Measurements from ENCODE around the gene AGBL4.

Gene AGBL4

GRCh38 chr1:48916130-48917069, 1107.4 kb downstream of the AGBL4 start:
- no peak for DNase-seq (ENCODE audit: low read depth in 3 of 3, low spot score in 1 of 3)

DNA sequence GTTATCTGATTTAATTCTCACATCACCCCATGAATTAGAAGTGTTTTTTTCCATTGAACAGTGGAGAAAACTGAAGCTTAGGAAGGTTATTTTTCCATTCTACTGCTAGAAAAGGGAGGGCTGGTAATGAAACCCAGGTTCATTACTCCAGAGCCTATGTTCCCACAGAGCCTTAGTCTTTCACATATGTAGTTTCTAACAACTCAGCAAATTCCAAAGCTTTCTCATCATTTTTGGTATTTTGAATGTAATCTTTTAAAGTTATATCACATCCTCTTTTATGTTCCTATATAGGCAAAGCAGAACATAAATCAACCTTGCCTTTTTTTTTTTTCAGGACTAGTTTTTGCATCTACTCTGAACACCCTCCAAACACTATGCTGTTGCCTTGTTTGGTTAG, 1115.1 kb downstream of the AGBL4 start:
- no peak for DNase-seq (ENCODE audit: low read depth in 3 of 3, low spot score in 1 of 3)

DNA sequence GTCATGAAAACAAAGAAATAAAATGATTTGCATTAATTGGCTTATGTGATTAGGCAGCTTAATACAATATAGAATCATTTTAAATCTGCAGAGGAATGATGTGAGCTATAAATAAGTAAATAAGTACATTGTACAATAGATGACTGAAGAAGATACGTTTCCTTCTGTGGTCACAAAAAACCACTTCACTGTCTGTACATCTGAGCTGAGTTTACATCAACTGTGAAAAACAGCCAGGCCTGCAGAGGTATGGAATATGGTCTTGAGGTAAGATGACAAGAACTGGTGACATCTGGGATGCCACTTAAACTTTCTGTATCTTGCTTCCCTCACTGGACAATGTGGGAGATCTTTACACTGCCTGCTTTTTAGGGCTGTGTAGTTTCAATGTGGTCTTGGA, 1117.0 kb downstream of the AGBL4 start:
- DNase-seq (ENCODE audit: low read depth in 3 of 3, low spot score in 1 of 3) = no peak

DNA sequence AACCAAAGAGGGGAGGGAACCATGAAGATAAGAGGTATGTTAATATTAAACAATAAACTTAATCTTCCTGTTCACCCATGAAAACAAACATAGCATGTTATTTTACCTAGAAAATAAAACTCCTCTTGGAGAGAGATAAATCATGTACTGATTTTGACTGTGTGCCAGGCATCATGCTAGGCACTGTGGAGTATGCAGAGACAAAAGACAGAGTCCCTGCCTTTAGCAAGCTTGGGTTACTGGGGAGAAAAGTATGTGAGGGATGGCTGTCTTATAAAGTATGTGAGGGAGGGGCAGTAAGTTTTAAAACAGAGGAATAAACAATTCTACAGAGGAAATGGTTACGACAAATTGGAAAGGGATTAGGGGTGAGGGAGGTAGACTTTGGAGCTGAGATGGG, 1117.6 kb downstream of the AGBL4 start:
- DNase-seq (ENCODE audit: low read depth in 3 of 3, low spot score in 1 of 3) = no peak

- DNase-seq (ENCODE audit: low read depth in 3 of 3, low spot score in 1 of 3) = no peak
Measured at GRCh38 chr1:48903291-48903690, 1120.5 kb downstream of the AGBL4 start.

DNA sequence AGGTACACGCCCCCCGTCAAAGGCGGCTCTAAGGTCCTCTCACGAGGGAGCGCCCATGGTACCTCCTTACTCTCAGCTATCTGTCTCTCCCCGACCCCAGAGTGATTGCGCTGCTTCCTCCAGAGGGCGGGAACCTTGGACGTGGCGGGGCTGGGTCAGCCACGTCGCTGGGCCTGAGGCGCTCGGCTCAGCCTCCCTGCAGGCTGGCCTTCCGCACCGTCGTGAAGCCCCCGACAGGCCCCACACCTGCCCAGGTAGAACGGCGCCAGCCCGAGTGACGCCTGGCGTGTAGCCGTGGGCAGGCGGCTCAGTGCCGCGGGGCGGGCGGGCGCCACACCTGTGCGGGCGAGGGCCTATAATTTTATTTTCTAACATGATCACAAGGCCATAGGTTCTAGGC, 1124.9 kb downstream of the AGBL4 start:
- DNase-seq (ENCODE audit: low read depth in 3 of 3, low spot score in 1 of 3) = no peak

- DNase-seq (ENCODE audit: low read depth in 3 of 3, low spot score in 1 of 3) = no peak
Measured at GRCh38 chr1:48889615-48890014, 1134.1 kb downstream of the AGBL4 start.

DNA sequence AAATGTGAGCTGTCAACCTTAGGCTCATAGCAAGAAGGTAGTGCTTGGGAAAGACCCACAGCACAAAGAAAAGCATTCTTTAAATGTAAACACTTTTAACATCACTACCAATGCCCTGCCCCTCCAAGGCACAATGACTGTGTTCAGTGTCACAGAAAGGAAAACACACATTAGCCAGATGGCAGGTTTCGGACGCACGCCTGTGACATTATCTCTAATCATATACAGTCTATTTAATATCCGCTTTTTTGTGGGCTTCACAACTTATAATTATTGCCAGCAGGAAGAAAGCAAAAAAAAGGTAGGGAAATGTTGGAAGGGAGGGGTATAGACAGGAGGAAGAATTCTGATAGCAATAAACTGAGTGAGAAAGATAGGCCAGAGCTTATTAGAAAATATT, 1134.7 kb downstream of the AGBL4 start:
- DNase-seq (ENCODE audit: low read depth in 3 of 3, low spot score in 1 of 3) = no peak

- no peak for DNase-seq (ENCODE audit: low read depth in 3 of 3, low spot score in 1 of 3)
Measured at GRCh38 chr1:48887796-48888195, 1136.0 kb downstream of the AGBL4 start.

- DNase-seq (ENCODE audit: low read depth in 3 of 3, low spot score in 1 of 3) = no peak
Measured at GRCh38 chr1:48882020-48882419, 1141.7 kb downstream of the AGBL4 start.

- DNase-seq (ENCODE audit: low read depth in 3 of 3, low spot score in 1 of 3) = no peak
Measured at GRCh38 chr1:48878191-48878940, 1145.4 kb downstream of the AGBL4 start.

DNA sequence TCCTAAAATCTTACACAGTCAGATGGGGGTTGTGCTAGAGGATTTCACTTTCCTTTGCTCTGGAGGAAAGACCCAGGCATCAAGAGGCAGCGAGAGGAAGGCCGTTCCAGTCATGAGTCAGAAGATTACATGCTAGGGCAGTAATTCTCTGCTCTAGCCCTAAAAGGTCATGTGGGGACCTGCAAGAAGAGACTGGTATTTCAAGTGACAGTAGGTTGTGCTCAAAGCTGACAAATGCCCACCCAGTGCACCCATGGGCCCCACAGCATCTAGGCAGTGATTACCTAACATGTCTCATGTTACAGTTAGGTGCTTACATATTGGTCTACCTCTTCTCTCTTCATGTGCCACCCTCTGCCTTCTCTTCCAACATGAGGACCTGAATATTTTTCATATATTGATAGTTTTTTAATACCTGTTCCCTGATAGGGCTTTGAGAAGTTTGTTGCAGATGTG, 1147.4 kb downstream of the AGBL4 start:
- no peak for DNase-seq (ENCODE audit: low read depth in 3 of 3, low spot score in 1 of 3)

DNA sequence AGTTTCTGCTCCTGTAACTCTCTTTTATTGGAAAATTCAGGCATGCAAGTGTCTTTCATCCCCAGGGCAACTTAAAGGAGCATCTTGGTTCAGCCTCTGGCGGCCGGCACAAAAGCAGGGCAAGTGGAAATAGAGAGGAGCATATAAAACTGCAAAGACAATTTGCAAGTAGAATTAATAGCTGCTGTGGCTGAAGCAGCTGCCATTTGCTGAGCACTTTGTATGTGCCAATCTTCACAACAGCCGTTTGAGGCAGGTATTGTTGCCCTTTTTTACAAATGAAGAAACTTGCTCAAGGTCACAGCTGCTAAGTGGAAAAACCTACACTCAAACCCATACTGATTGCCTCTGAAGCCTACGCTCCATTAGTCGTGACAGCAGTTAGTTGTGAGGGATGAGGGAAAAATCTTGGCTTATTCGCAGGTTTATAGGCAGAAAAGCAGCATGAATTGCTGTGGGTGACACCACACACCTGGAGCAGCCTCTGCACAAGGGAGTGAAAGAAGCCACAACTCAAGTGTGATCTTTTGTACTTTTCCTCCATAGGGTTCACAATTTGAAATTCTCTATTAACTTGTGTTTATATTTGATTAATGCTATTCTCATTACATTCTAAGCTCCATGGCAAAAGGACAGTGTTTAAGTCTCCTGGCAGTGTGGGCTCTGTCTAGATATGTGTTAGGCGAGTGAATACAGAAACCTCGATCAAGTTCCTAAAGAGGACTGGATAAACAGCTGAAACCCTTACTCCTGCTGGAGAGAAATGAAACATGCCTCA, 1148.0 kb downstream of the AGBL4 start:
- DNase-seq (ENCODE audit: low read depth in 3 of 3, low spot score in 1 of 3) = no peak

- DNase-seq (ENCODE audit: low read depth in 3 of 3, low spot score in 1 of 3) = no peak
Measured at GRCh38 chr1:48873944-48874343, 1149.8 kb downstream of the AGBL4 start.

DNA sequence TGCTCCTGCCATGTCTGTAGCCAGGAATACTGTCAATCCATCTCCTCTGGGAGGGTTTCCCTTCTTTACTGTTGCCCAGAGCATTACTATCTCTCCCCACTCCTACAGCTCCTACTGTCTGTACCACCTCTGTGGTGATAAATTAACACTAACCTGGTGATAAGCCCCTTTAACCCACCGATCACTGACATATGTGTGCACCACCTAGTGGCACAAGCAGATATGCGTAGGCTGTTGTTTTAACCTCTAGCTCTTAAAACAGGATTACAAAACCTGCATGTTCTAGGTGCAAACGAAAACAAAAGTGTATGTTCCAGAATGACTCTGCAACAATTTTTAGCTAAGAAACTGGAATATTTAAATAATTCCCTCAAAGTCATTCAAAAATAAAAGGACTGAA, 1153.2 kb downstream of the AGBL4 start:
- DNase-seq (ENCODE audit: low read depth in 3 of 3, low spot score in 1 of 3) = no peak

DNA sequence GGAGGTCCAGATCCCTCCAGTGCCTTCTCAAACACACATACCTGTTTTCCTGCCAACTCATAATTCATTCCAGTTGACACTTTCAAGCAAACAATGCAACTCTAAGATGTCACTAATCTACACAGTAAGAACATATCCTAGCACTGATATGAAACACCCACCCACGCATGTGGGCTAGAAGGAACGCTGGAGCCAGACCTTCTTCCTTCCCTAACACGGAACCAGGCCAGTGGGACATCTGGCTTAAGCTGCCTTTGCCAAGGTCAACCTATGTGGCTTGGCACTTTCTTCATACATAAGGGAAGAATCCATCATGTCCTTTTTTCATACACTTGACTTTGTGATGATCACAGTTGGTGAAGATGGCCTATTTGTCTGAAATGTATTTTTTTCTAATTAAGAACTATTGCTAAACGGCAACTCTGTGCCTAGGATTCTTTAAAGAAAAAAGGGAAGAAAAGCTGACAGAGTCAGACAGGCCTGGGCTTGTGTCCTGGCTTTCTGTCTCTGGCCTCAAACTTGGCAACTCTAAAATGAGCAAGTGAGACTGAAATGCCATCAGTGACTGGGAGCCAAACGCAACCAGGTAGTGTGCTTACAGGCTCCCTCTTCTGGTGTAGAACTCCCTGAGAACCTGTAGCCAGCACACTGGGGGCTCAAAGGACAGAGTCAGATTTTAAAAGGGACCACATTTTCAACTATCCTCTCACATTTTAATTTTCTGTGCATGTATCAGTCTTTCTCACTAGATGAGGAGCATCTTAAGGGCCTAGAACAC, 1154.4 kb downstream of the AGBL4 start:
- no peak for DNase-seq (ENCODE audit: low read depth in 3 of 3, low spot score in 1 of 3)

GRCh38 chr1:48864913-48865312, 1158.8 kb downstream of the AGBL4 start:
- DNase-seq (ENCODE audit: low read depth in 3 of 3, low spot score in 1 of 3) = no peak

- DNase-seq (ENCODE audit: low read depth in 3 of 3, low spot score in 1 of 3) = no peak
Measured at GRCh38 chr1:48859456-48859855, 1164.3 kb downstream of the AGBL4 start.

- no peak for DNase-seq (ENCODE audit: low read depth in 3 of 3, low spot score in 1 of 3)
Measured at GRCh38 chr1:48858200-48858920, 1165.4 kb downstream of the AGBL4 start.

DNA sequence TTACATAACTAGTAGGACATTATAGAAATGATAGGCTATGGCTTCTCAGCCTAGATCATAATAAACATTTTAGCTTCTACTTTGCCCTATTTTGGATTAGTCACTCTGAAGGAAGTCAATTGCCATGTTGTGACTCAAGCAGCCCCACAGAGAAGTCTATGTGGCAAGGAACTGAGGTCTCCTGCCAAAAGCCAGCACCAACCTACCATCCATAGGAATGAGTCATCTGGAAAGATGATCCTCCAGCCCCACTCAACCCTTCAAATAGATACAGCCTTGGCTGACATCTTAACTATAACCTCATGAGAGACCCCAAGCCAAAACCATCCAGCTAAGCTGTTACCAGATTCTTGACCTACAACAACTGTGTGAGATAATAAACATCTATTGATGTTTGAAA, 1170.7 kb downstream of the AGBL4 start:
- DNase-seq (ENCODE audit: low read depth in 3 of 3, low spot score in 1 of 3) = no peak
